Adipocyte (in vitro differentiated cells): Measurements from ENCODE around the gene CEBPB.

Source experiments
- DNase-seq: peaks from one replicate; pipeline ENCODE4 v3.0.0-alpha.2; 2015; ENCODE audit warnings: low read depth
- H3K27me3 ChIP-seq: replicated peaks from 2 replicates; pipeline ENCODE4 v1.7.0; 2013; ENCODE audit warnings: mild to moderate bottlenecking, low read length, moderate library complexity; ENCODE audit not compliant: control insufficient read depth, insufficient read depth
- H3K36me3 ChIP-seq: 2 replicates; pipeline ENCODE4 v1.7.0; 2013; ENCODE audit warnings: low read length, mild to moderate bottlenecking, moderate library complexity; ENCODE audit not compliant: control insufficient read depth, insufficient read depth, severe bottlenecking
- H3K4me1 ChIP-seq: 2 replicates; pipeline ENCODE4 v1.7.0; 2013; ENCODE audit warnings: mild to moderate bottlenecking, low read length, moderate library complexity; ENCODE audit not compliant: control insufficient read depth, insufficient read depth
- H3K4me3 ChIP-seq: 2 replicates; pipeline ENCODE4 v1.7.0; 2013; ENCODE audit warnings: mild to moderate bottlenecking, low read length, moderate library complexity
- H3K9ac ChIP-seq: 2 replicates; pipeline ENCODE4 v1.7.0; 2013; ENCODE audit warnings: mild to moderate bottlenecking, low read length, moderate library complexity
- H3K9me3 ChIP-seq: 2 replicates; pipeline ENCODE4 v1.7.0; 2013; ENCODE audit warnings: mild to moderate bottlenecking, low read length, moderate library complexity; ENCODE audit not compliant: control insufficient read depth

The CEBPB gene

GRCh38 chr20:50188287-50188688, 2.3 kb upstream of the CEBPB start:
- peaks cover 8% of the 10 kb centered on the region for H3K4me1 ChIP-seq
- DNase-seq = no peak
- H3K9me3 ChIP-seq = no peaks in the 10 kb centered on the region
- H3K9ac ChIP-seq = peak overlapping the region; percentile 19
- peaks cover 10% of the 10 kb centered on the region for H3K36me3 ChIP-seq
- no peaks in the 10 kb centered on the region for H3K27me3 ChIP-seq
- no peak overlapping the region for H3K4me3 ChIP-seq

- peaks cover 18% of the 10 kb centered on the region for H3K36me3 ChIP-seq
- no peaks in the 10 kb centered on the region for H3K9me3 ChIP-seq
- H3K4me3 ChIP-seq = no peak overlapping the region
- DNase-seq = no peak
- peak overlapping the region; percentile 54 for H3K9ac ChIP-seq
- H3K27me3 ChIP-seq = no peaks in the 10 kb centered on the region
- peaks cover 11% of the 10 kb centered on the region for H3K4me1 ChIP-seq
Observed at GRCh38 chr20:50188879-50189680, 1.6 kb upstream of the CEBPB start.

- H3K9me3 ChIP-seq = no peaks in the 10 kb centered on the region
- H3K4me3 ChIP-seq = no peak overlapping the region
- peaks cover 18% of the 10 kb centered on the region for H3K4me1 ChIP-seq
- peak overlapping the region; percentile 54 for H3K9ac ChIP-seq
- no peak for DNase-seq
- H3K36me3 ChIP-seq = peaks cover 25% of the 10 kb centered on the region
- H3K27me3 ChIP-seq = no peaks in the 10 kb centered on the region
Observed at GRCh38 chr20:50189681-50190250, 864 bp upstream of the CEBPB start.

- no peak for DNase-seq
- H3K36me3 ChIP-seq = peaks cover 29% of the 10 kb centered on the region
- peak overlapping the region; percentile 100 for H3K9ac ChIP-seq
- no peaks in the 10 kb centered on the region for H3K27me3 ChIP-seq
- peaks cover 24% of the 10 kb centered on the region for H3K4me1 ChIP-seq
- peak overlapping the region; percentile 98 for H3K4me3 ChIP-seq
- no peaks in the 10 kb centered on the region for H3K9me3 ChIP-seq
Observed at GRCh38 chr20:50191065-50191543, 474 bp downstream of the CEBPB start.

GRCh38 chr20:50191544-50192363, 1.1 kb downstream of the CEBPB start:
- peak overlapping the region; percentile 98 for H3K4me3 ChIP-seq
- H3K9me3 ChIP-seq = no peaks in the 10 kb centered on the region
- H3K36me3 ChIP-seq = peaks cover 29% of the 10 kb centered on the region
- H3K4me1 ChIP-seq = peaks cover 24% of the 10 kb centered on the region
- no peaks in the 10 kb centered on the region for H3K27me3 ChIP-seq
- DNase-seq = peak; percentile 65
- peak overlapping the region; percentile 100 for H3K9ac ChIP-seq

GRCh38 chr20:50192364-50193198, 2.0 kb downstream of the CEBPB start:
- H3K36me3 ChIP-seq = peaks cover 29% of the 10 kb centered on the region
- H3K27me3 ChIP-seq = no peaks in the 10 kb centered on the region
- H3K4me3 ChIP-seq = peak overlapping the region; percentile 98
- H3K4me1 ChIP-seq = peaks cover 28% of the 10 kb centered on the region
- DNase-seq = peak; percentile 96
- H3K9me3 ChIP-seq = no peaks in the 10 kb centered on the region
- peak overlapping the region; percentile 100 for H3K9ac ChIP-seq

GRCh38 chr20:50193199-50193835, 2.7 kb downstream of the CEBPB start:
- Histone ChIP-seq H3K9ac (peak overlapping the region; percentile 100), H3K4me1 (peaks cover 30% of the 10 kb centered on the region), H3K4me3 (peak overlapping the region; percentile 98), H3K9me3 (no peaks in the 10 kb centered on the region), H3K36me3 (peaks cover 29% of the 10 kb centered on the region), H3K27me3 (no peaks in the 10 kb centered on the region)
- DNase-seq = peak; percentile 30

GRCh38 chr20:50193836-50194421, 3.3 kb downstream of the CEBPB start:
- H3K4me3 ChIP-seq = peak overlapping the region; percentile 98
- peak overlapping the region; percentile 100 for H3K9ac ChIP-seq
- no peaks in the 10 kb centered on the region for H3K27me3 ChIP-seq
- DNase-seq = peak; percentile 34
- no peaks in the 10 kb centered on the region for H3K9me3 ChIP-seq
- peaks cover 33% of the 10 kb centered on the region for H3K4me1 ChIP-seq
- peaks cover 29% of the 10 kb centered on the region for H3K36me3 ChIP-seq

GRCh38 chr20:50194422-50194830, 3.8 kb downstream of the CEBPB start:
- H3K27me3 ChIP-seq = no peaks in the 10 kb centered on the region
- peaks cover 29% of the 10 kb centered on the region for H3K4me1 ChIP-seq
- H3K9ac ChIP-seq = peak overlapping the region; percentile 100
- H3K9me3 ChIP-seq = no peaks in the 10 kb centered on the region
- DNase-seq = no peak
- peak overlapping the region; percentile 98 for H3K4me3 ChIP-seq
- peaks cover 29% of the 10 kb centered on the region for H3K36me3 ChIP-seq
